GM12864 (cell line): ENCODE measurements around the gene RANBP3.

Source experiments
- DNase-seq: peaks from one replicate; pipeline ENCODE4 v3.0.0-alpha.2; 2011; ENCODE audit warnings: low read depth
- H3K4me3 ChIP-seq: 2 replicates; pipeline ENCODE4 v1.5.1; 2011; ENCODE audit warnings: mild to moderate bottlenecking, low read depth, low read length, control low read depth
- TF ChIP-seq, protein P1 (sequence below): IDR thresholded peaks from 2 replicates; pipeline ENCODE4 v1.5.1; 2011; ENCODE audit warnings: low read depth, mild to moderate bottlenecking, moderate library complexity, low read length, control low read depth, inconsistent platforms; ENCODE audit errors: missing control alignments

The RANBP3 gene

GRCh38 chr19:5996102-5996501 is 18.2 kb upstream of the RANBP3 start:
- no peak for DNase-seq
- H3K4me3 ChIP-seq: no peak overlapping the region
- TF ChIP-seq, protein P1, sequence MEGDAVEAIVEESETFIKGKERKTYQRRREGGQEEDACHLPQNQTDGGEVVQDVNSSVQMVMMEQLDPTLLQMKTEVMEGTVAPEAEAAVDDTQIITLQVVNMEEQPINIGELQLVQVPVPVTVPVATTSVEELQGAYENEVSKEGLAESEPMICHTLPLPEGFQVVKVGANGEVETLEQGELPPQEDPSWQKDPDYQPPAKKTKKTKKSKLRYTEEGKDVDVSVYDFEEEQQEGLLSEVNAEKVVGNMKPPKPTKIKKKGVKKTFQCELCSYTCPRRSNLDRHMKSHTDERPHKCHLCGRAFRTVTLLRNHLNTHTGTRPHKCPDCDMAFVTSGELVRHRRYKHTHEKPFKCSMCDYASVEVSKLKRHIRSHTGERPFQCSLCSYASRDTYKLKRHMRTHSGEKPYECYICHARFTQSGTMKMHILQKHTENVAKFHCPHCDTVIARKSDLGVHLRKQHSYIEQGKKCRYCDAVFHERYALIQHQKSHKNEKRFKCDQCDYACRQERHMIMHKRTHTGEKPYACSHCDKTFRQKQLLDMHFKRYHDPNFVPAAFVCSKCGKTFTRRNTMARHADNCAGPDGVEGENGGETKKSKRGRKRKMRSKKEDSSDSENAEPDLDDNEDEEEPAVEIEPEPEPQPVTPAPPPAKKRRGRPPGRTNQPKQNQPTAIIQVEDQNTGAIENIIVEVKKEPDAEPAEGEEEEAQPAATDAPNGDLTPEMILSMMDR: no peak

DNA sequence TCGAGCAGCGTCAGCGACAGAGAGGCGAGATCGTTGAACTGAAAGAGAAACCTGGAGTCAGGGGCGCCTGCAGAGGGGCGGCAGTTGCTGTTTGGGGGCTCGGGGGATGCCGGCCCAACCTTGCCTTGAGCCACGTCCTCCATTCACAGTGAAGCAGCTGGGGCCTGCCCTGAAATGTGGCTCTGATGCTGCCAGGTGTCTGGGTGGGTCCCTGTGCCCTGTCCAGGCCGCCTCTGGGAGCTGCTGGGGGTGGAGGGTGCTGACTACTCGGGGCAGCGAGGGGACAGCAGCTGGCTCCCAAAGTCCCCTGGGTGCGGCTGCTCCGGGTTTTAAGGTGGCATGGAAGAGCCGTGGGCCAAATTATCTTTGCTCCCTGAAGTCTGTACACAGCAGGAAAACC is 17.7 kb upstream of the RANBP3 start:
- TF ChIP-seq, protein P1: no peak
- no peak for DNase-seq
- H3K4me3 ChIP-seq: no peak overlapping the region

GRCh38 chr19:5994405-5995165 is 16.6 kb upstream of the RANBP3 start:
- DNase-seq: no peak
- H3K4me3 ChIP-seq: no peak overlapping the region
- TF ChIP-seq, protein P1: no peak

DNA sequence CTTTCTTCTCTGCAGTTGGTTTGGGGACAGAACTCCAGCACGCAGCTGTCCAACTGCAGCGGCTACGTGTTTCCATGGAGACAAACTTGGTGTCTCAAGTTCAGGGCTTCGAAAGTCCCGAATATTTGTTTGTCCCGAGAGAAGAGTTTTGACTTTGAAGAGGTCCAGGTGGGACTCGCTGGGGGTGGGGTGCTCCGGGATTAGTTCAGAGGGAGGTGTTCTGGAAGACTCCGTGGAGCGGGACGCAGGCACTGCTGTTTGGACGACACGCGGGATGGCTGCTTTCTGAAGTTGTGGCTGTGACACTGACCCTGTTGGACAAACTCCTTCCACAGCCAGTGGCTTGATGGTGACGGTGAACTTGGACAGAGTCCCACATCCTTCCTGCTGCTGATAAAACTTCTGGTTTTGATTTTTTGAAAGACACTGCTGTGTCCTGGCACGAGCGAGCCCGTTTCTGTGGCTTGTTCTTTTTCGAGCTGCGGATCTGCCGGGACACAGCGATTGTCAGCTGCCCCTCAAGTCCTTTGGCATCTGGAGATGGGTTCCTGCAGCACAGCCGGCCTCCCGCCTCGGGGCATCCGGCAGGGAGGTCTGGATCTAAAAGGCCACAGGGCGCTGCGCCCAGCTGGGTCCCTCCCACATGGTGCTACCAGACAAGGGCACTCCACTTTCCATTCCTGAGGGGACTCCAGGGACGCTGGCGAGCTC is 15.9 kb upstream of the RANBP3 start:
- H3K4me3 ChIP-seq: no peak overlapping the region
- no peak for DNase-seq
- TF ChIP-seq, protein P1: no peak

GRCh38 chr19:5993201-5993600 is 15.3 kb upstream of the RANBP3 start:
- no peak for DNase-seq
- TF ChIP-seq, protein P1: no peak
- H3K4me3 ChIP-seq: no peak overlapping the region

DNA sequence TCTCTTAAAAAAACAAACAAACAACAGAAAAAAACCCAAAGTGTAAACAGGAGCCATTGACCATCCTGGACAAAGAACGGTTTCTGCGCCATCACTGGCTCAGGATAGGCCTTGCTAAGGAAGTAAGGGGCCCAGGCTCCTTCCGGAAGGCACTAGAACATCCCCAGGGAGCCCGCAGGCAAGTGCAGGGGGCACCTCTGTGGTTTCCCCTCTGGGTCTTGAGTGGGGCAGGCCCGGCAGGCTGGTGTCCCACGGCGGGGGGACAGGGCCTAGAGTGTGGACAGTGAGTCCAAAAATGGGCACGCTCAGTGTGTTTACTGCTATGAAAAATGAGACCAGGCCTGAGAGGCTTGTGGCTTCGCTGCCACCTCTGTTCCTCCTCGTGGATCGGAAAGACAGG is 14.8 kb upstream of the RANBP3 start:
- no peak for DNase-seq
- H3K4me3 ChIP-seq: no peak overlapping the region
- TF ChIP-seq, protein P1: no peak
